Posterior vena cava (tissue), 2 donors: ENCODE results near the gene LMAN1L. TPM values are rescaled to one million over a fixed set of nuclear protein-coding genes. Genes with fewer than 3 reads are reported as not detected.
A peak's percentile ranks its signal among the peaks of the same experiment; 100 is the strongest.

ENCODE experiments used
- DNase-seq: peaks from one replicate; pipeline ENCODE4 v3.0.0-alpha.2; 2020; ENCODE audit warnings: low spot score
- intact Hi-C, 2 donors: fragments of 100-400 bp; cut with DNase I; formaldehyde crosslinking; loops; one replicate each; pipeline versions ENCODE4 v1.14.1 to v1.14.2; 2022 to 2023
- microRNA-seq, 2 donors: library from miRNA; unstranded; fragments of <30 nt; microRNA quantifications; one replicate each; pipeline ENCODE4 v1.2.0, GENCODE V29; 2020 to 2021; ENCODE audit warnings: borderline microRNAs expressed in 2 of 2
- total RNA-seq, 2 donors: library from RNA; stranded (reverse); fragmentation: NEBNext Ultra II Directional; extraction: Animal tissue kit (Norgen Biotek cat#: 25700); gene quantifications; one replicate each; pipeline ENCODE4 v1.2.1, GENCODE V29; 2021
- donor health status: DM: yes; HTN: yes; CAD: no.
- donor health status: DM: yes; HTN: yes; CAD: no.

Gene LMAN1L
- total RNA-seq, 2 donors from 2014 or later: not detected

DNA sequence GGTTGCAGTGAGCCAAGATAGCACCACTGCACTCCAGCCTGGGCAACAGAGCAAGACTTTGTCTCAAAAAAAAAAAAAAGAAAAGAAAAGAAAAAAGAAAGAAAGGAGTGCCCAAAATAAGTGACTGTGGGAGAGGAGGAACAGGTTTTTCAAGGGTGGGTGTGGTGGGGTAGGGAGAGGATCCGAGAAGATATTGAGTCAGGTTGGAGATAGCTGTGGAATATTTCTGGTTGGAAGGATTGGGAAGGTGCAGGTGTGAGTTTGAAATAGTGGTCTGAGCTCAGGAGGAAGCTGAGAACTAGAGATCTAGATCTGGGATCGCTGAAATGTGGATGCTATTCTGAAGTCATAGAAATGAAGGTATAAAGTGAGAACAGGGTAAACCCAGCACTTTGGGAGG lies 52.7 kb downstream of the LMAN1L start:
- no peak for DNase-seq
- intact Hi-C loops: no loop called here

DNA sequence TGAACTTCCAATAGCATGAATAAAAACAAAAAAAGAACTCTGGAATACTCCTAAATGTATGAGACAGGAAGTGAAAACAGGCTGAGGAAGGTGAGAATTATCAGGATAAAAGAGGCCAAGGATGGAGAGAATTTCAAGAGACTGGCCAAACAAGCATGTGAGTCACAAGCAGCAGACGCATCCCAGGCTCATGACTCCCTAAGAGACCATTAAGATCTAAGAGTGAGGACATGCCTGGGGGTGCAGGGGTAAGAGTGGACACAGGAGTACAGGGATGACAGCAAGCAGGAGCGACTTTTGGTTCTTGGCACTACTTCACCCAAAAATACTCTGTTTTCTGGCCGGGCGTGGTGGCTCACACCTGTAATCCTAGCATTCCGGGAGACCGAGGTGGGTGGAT lies 53.5 kb downstream of the LMAN1L start:
- intact Hi-C loops: no loop called here
- no peak for DNase-seq

DNA sequence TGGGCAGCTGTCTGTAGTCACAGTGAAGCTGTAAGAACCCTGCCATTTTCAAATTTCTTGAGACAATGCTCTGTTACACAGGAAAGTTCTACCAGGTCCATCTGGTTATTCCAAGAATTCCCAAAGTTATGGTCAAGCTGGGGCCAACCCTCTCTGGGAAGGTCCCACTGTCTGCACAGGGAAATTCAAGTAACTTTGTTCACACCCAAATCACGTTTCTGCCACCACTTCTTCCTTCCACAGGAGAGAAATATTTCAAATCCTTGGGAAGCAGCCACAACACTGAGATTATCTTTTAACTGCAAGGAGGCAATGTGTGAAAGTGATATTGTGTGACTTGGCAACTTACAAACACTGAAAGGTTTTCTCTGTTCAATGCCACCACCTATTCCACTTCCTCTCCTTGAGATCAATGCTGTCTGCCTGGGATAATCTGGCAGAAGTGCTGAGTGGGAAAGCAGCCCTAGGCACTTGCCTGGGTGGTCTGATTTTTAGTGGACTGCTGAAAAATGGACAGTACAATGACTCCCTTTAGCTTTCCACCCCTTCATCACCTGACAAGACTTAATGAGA lies 54.9 kb downstream of the LMAN1L start:
- intact Hi-C loops: no loop called here
- DNase-seq: no peak

DNA sequence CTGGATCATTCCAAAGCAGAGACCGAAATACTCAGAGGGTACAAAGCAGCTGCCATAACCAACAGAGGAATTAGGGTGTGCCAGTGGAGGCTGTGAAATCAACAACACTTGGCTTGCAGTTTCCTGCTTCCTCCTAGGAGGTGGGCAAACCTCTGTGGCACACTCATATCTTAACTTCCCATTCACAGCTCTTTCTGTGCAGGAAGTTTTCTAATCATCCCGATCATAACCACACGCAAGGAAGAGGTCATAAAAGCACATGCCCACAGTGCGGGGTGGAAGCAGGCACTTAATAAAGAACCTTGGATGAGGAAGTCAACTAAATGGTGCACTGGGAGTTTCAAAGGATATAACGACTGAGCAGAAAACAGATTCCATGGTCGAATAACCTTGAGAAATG lies 55.4 kb downstream of the LMAN1L start:
- intact Hi-C loops: no loop called here
- DNase-seq: no peak

DNA sequence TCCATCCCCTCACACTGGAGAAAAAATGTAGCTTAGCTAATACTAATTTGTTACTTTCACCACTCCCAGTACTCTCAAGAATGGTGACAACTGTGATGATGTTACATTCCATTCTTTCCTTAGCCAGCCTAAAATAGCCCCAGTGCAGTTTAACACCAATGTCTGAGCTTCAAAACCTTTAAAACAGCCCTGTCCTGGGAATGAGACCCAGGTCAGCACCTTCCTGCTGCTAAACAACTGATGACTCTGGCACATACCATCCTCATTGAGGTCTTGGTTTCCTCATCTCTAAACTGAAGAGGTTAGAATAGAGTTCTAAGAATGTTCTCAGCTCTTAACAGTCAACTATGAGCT lies 56.7 kb downstream of the LMAN1L start:
- intact Hi-C loops: no loop called here
- no peak for DNase-seq

DNA sequence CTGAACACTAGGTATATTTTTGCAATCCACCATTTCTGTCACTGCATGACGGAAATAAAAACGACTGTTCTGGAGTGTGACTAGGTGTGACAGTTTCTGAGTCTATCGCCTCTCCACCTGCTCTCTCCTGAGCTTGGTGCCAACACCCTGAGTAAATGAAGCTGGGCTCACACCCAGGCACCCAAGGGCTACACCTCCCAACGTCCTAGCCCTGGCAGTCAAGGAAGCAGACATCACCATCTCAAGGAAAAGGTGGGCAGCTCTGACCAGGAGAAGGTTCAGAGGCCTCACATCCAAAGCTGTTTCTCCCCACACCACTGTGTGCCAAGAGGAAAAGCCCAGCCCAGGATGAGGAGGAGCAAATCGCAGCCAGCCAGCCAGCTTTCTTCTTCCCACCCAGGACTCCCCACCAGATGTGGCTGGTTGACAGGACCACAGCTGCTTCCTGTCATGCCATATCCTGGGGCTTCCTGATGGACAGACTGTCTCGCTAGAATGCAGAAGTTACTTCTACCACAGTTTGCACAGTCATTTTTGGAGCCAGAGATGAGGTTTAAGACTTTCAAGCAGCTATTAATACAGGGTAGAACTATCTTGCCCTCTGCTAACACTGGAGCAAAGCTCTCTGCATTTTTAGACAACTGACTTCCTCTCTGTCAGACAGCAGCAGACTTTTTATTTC lies 57.2 kb downstream of the LMAN1L start:
- peak; percentile 89 for DNase-seq
- intact Hi-C loops: no loop called here

DNA sequence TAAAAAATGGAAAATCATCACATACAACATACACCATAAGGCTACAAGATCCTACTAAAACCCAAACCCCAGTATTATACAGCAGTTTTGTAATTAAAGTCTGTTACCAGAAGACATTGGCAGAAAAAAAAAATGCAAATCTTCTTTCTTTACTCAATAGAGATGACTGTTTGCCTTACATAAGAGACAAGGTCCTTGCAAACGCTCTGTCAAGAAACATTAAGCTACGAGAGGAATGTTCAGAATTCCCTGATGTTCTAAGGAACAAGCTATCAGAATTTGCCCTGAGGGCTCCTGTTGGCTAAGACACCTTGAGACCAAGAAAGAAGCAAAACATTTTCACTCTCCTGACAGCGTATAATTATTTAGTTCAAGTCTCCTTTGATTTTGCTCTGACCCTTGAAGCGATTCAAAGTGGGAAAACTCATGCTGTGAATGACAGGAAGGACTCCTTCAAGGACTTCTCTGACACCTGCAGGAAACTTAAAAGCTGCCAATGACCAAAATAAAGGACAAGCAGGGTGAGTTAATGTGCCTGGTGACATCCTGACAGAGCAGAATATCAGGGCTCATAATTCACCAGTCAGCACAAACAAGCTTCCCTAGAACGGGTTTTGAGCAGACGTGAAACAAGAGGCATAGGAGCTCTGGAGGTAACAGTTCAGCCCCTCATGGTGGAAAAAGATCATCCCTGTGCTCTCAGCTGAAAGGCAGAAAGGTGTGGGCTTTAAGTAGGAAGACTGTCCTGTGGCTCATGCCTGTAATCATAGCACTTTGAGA lies 58.0 kb downstream of the LMAN1L start:
- no peak for DNase-seq

DNA sequence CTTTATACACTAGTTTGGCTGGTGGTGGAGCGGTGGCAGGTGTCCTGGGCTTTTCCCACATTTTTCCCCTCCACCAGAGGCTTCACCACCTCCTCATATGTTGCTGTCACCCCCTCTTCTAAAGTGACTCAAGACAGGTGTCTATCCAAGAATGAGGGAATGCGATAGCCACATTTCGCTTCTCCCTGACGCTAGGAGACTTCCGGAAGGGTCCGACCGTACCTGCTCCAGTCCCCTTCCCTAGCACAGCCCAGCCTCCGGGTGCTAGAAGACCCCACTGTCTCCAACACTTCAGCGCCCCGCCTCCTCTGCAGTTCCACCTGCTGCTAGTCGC lies 60.0 kb downstream of the LMAN1L start:
- no peak for DNase-seq
- intact Hi-C loops: no loop called here

More for the DNA sequence above, 58.0 kb downstream of the LMAN1L start:
- intact Hi-C loops: no loop called here

DNA sequence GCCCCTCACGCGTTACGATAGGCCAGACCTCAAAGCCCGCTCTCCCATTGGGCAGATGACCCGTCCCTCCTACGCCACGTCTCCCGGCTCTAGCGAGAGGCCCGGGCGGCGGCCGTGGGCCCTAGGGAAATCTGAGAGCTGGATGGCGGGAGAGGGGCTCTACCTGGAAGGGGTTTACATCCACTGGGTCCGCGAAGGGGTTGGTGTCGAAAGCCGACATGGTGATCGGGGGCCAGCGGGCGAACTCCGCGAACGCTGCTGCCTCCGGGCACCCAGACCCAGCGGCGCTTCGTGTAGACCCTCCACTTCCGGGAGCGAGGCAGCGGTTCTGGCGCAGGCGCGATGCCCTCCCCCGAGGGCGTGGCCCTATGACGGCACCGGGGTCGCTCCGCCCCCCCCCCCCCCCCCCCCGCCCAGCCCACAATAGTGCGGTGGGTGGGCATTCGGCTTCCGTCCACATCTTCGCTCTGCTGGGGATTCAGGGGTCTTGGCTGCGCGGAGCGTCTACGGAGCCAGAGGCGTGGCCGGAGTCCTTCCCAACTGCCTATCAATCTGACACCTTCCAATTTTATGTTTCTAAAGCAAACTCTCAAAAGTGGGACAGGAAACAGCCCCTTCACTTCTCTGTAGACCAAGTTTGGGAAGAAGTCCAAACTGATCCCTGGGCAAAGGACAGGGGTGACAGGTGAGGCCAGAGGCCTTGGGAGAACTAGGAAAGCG lies 60.6 kb downstream of the LMAN1L start, which contains the start of gene SCAMP2:
SCAMP2 (minus strand) TSS at position 330 of the 720 bp plus-strand sequence; CDS start at position 220, 110 bp downstream.
- intact Hi-C loops: no loop called here
- DNase-seq: peak; percentile 98

DNA sequence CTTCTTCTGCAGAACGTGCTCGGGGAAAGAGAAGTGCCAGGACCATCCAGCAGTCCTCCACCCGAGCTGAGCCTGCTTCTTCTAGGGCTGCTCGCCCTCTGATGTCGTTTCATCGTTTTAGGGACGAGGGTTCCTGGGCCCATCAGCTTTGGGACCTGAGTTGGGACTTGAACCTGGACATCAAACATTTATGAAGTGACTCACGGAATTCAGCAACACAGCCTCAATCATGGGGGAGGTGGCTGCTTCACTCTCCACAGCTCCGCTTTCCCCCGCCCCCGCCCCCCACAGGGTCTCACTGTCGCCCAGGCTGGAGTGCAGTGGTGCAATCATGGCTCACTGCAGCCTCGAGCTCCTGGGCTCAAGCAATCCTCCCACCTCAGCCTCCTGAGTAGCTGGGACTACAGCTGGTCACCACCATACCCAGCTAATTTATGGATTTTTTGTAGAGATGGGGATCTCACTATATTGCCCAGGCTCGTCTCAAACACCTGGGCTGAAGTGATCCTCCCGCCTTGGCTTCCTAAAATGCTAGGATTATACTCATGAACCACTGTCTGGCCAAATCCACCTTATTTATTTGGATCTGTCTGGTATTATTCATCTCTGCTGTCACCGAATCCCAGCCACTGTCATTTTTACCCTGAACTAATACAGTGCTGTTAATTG lies 61.3 kb downstream of the LMAN1L start:
- no peak for DNase-seq
- intact Hi-C loops: no loop called here

Small RNA genes within 50 kb of the gene (microRNA-seq; reads per million reads assigned to microRNA genes)
- gene MIR4513: 0 reads per million in 2 donors
- 0.52 to 1.3 reads per million in 2 donors for gene MIR6882

Other genes with a start within 250 kb of the LMAN1L start
- gene CLK3, start 197.0 kb upstream of the LMAN1L start, total RNA-seq: 10 to 100 TPM; 37.7 to 42.3 TPM
- 10 to 100 TPM; 21.8 to 22.1 TPM for gene EDC3, start 116.8 kb upstream of the LMAN1L start, total RNA-seq
- gene CYP1A1, start 87.3 kb upstream of the LMAN1L start, total RNA-seq: under 1 TPM in 1 of 2 donors, not detected in 1; 0.48 TPM
- not detected for gene CYP1A2, start 64.0 kb upstream of the LMAN1L start, total RNA-seq
- 10 to 100 TPM; 29.6 to 31.8 TPM for gene CSK, start 30.8 kb upstream of the LMAN1L start, total RNA-seq
- gene CPLX3, start 13.8 kb downstream of the LMAN1L start, total RNA-seq: not detected
- 10 to 100 TPM; 19.1 to 21.8 TPM for gene ULK3, start 30.3 kb downstream of the LMAN1L start, total RNA-seq
- 10 to 100 TPM; 65.1 to 65.6 TPM for gene SCAMP2, start 60.5 kb downstream of the LMAN1L start, total RNA-seq
- 10 to 100 TPM; 22.4 to 26.5 TPM for gene MPI, start 77.2 kb downstream of the LMAN1L start, total RNA-seq
- gene FAM219B, start 94.0 kb downstream of the LMAN1L start, total RNA-seq: 10 to 100 TPM; 61.5 to 81.0 TPM
- gene COX5A, start 125.2 kb downstream of the LMAN1L start, total RNA-seq: 100 to 1,000 TPM in 1 of 2 donors, 10 to 100 TPM in 1; 90.6 to 101 TPM
- 1 to 10 TPM; 7.5 to 9.3 TPM for gene RPP25, start 143.9 kb downstream of the LMAN1L start, total RNA-seq
- gene SCAMP5, start 182.7 kb downstream of the LMAN1L start, total RNA-seq: 1 to 10 TPM; 2.4 to 2.9 TPM
- gene PPCDC, start 210.8 kb downstream of the LMAN1L start, total RNA-seq: 10 to 100 TPM in 1 of 2 donors, 1 to 10 TPM in 1; 9.2 to 11.0 TPM